ENCODE measurements around the gene DNMT3L.

Gene DNMT3L

GRCh38 chr21:44291078-44291935 lies 29.6 kb upstream of the DNMT3L start:
- H3K4me3 ChIP-seq (ENCODE audit: low read depth, low read length) = no peak overlapping the region
- in situ Hi-C loops (cut with HindIII; ENCODE audit: low sequenced_read_pairs) = no loop called here
- DNase-seq (ENCODE audit: low read depth, low spot score) = no peak
- no peak for TF ChIP-seq CTCF (IDR thresholded peaks at IDR 0.05; ENCODE audit: low read depth, low read length)

GRCh38 chr21:44290327-44291077 lies 28.8 kb upstream of the DNMT3L start:
- H3K4me3 ChIP-seq (ENCODE audit: low read depth, low read length) = no peak overlapping the region
- no peak for TF ChIP-seq CTCF (IDR thresholded peaks at IDR 0.05; ENCODE audit: low read depth, low read length)
- in situ Hi-C loops (cut with HindIII; ENCODE audit: low sequenced_read_pairs) = no loop called here
- DNase-seq (ENCODE audit: low read depth, low spot score) = no peak

- in situ Hi-C loops (cut with HindIII; ENCODE audit: low sequenced_read_pairs) = no loop called here
- TF ChIP-seq CTCF (IDR thresholded peaks at IDR 0.05; ENCODE audit: low read depth, low read length) = no peak
- no peak for DNase-seq (ENCODE audit: low read depth, low spot score)
- no peak overlapping the region for H3K4me3 ChIP-seq (ENCODE audit: low read depth, low read length)
Observed at GRCh38 chr21:44289381-44290010, 27.8 kb upstream of the DNMT3L start.

GRCh38 chr21:44288251-44289110 lies 26.8 kb upstream of the DNMT3L start:
- no peak for DNase-seq (ENCODE audit: low read depth, low spot score)
- no peak for TF ChIP-seq CTCF (IDR thresholded peaks at IDR 0.05; ENCODE audit: low read depth, low read length)
- no peak overlapping the region for H3K4me3 ChIP-seq (ENCODE audit: low read depth, low read length)
- in situ Hi-C loops (cut with HindIII; ENCODE audit: low sequenced_read_pairs) = no loop called here

GRCh38 chr21:44286716-44287632 lies 25.3 kb upstream of the DNMT3L start:
- TF ChIP-seq CTCF (IDR thresholded peaks at IDR 0.05; ENCODE audit: low read depth, low read length) = no peak
- H3K4me3 ChIP-seq (ENCODE audit: low read depth, low read length) = no peak overlapping the region
- DNase-seq (ENCODE audit: low read depth, low spot score) = no peak
- in situ Hi-C loops (cut with HindIII; ENCODE audit: low sequenced_read_pairs) = no loop called here
